HepG2 (cell line): ENCODE results near the gene SH2D2A. TPM values are rescaled to one million over a fixed set of nuclear protein-coding genes. Genes with fewer than 3 reads are reported as not detected.
A peak's percentile ranks its signal among the peaks of the same experiment; 100 is the strongest.

Source experiments
- FOXA3 ChIP-seq: IDR thresholded peaks from 2 replicates; pipeline ENCODE4 v1.6.1; 2016; ENCODE audit warnings: missing genetic modification reagents, missing compliant biosample characterization
- FOXK2 ChIP-seq: fragments of 450-650 bp; IDR thresholded peaks from 2 replicates; pipeline ENCODE4 v1.6.1; 2016
- GATAD1 ChIP-seq: IDR thresholded peaks from 2 replicates; pipeline ENCODE4 v1.6.1; 2016; ENCODE audit warnings: missing genetic modification reagents, missing compliant biosample characterization
- IKZF4 ChIP-seq: sonication (generic); formaldehyde crosslinking; IDR thresholded peaks from 2 replicates; pipeline ENCODE4 v1.5.1; 2020; ENCODE audit warnings: borderline replicate concordance, mild to moderate bottlenecking, low read depth, missing genetic modification reagents; ENCODE audit errors: not compliant biosample characterization
- NAIF1 ChIP-seq: sonication (generic); formaldehyde crosslinking; IDR thresholded peaks from 2 replicates; pipeline ENCODE4 v1.5.0; 2020; ENCODE audit warnings: mild to moderate bottlenecking, missing genetic modification reagents, borderline replicate concordance
- RAD51 ChIP-seq: fragments of 450-650 bp; IDR thresholded peaks from 2 replicates; pipeline ENCODE4 v1.6.1; 2016; ENCODE audit warnings: borderline replicate concordance
- REPIN1 ChIP-seq: sonication (generic); formaldehyde crosslinking; IDR thresholded peaks from 2 replicates; pipeline ENCODE4 v1.8.0; 2022; ENCODE audit warnings: missing genetic modification reagents, low read depth, mild to moderate bottlenecking, borderline replicate concordance
- SCMH1 ChIP-seq: sonication (generic); formaldehyde crosslinking; IDR thresholded peaks from 2 replicates; pipeline ENCODE4 v1.9.0; 2021; ENCODE audit warnings: missing genetic modification reagents, mild to moderate bottlenecking, borderline replicate concordance
- ZNF143 ChIP-seq: sonication (generic); formaldehyde crosslinking; IDR thresholded peaks from 2 replicates; pipeline ENCODE4 v1.4.0; 2020; ENCODE audit warnings: missing genetic modification reagents
- ZNF501 ChIP-seq: sonication (generic); formaldehyde crosslinking; IDR thresholded peaks from 2 replicates; pipeline ENCODE4 v1.5.1; 2020; ENCODE audit warnings: mild to moderate bottlenecking, moderate library complexity, missing genetic modification reagents
- ZNF607 ChIP-seq: sonication (generic); formaldehyde crosslinking; IDR thresholded peaks from 2 replicates; pipeline ENCODE4 v1.5.1; 2020; ENCODE audit warnings: missing genetic modification reagents, mild to moderate bottlenecking, borderline replicate concordance
- ZNF629 ChIP-seq: sonication (generic); formaldehyde crosslinking; conservative IDR thresholded peaks from 2 replicates; pipeline ENCODE4 v1.5.0; 2020; ENCODE audit warnings: missing genetic modification reagents
- ZNF782 ChIP-seq: sonication (generic); formaldehyde crosslinking; IDR thresholded peaks from 2 replicates; pipeline ENCODE4 v1.4.0; 2020; ENCODE audit warnings: missing genetic modification reagents, mild to moderate bottlenecking, borderline replicate concordance
- ZNF850 ChIP-seq: sonication (generic); formaldehyde crosslinking; conservative IDR thresholded peaks from 2 replicates; pipeline ENCODE4 v1.9.0; 2021; ENCODE audit warnings: mild to moderate bottlenecking, missing genetic modification reagents
- polyA plus RNA-seq, 8 experiments: library from polyadenylated mRNA; depleted of rRNA in 3 of 8; stranded (reverse) in 7 of 8; unstranded in 1 of 8; fragments of >200 nt; fragmentation: Illumina TruSeq in 4 of 8; extraction: Trizol in 4 of 8; gene quantifications; 2 replicates each; pipeline versions ENCODE4 v1.2.1 to v1.2.3, GENCODE V29; 2011 to 2016; ENCODE audit warnings: low read depth in 4 of 8, missing spikeins in 1 of 8, mixed read lengths in 1 of 8; ENCODE audit not compliant: insufficient read depth in 1 of 8
- total RNA-seq, 5 experiments: library from RNA; depleted of rRNA; stranded (reverse); fragments of >200 nt; fragmentation: Illumina TruSeq; extraction: Trizol; gene quantifications; 2 replicates each; pipeline ENCODE4 v1.2.3, GENCODE V29; 2016; ENCODE audit warnings: low read depth in 1 of 5
- TF ChIP-seq, protein P1 (sequence below): sonication (generic); formaldehyde crosslinking; IDR thresholded peaks from 2 replicates; pipeline ENCODE4 v1.4.0; 2020; ENCODE audit warnings: missing genetic modification reagents, borderline replicate concordance
- TF ChIP-seq, protein P2 (sequence below): sonication (generic); formaldehyde crosslinking; IDR thresholded peaks from 2 replicates; pipeline ENCODE4 v1.5.0; 2020; ENCODE audit warnings: mild to moderate bottlenecking, missing genetic modification reagents, moderate library complexity
- TF ChIP-seq, protein P3 (sequence below): sonication (generic); formaldehyde crosslinking; IDR thresholded peaks from 2 replicates; pipeline ENCODE4 v1.4.0; 2020; ENCODE audit warnings: mild to moderate bottlenecking, low read depth, missing genetic modification reagents
- TF ChIP-seq, protein P4 (sequence below): sonication (generic); formaldehyde crosslinking; IDR thresholded peaks from 2 replicates; pipeline ENCODE4 v1.5.1; 2020; ENCODE audit warnings: missing genetic modification reagents, mild to moderate bottlenecking, borderline replicate concordance

SH2D2A gene
- total and polyA plus RNA-seq, 2 of the 13 experiments (the other 11 are each of a cell fraction or from before 2014, with no cell fraction given), result 0.57 to 0.73 TPM

DNA sequence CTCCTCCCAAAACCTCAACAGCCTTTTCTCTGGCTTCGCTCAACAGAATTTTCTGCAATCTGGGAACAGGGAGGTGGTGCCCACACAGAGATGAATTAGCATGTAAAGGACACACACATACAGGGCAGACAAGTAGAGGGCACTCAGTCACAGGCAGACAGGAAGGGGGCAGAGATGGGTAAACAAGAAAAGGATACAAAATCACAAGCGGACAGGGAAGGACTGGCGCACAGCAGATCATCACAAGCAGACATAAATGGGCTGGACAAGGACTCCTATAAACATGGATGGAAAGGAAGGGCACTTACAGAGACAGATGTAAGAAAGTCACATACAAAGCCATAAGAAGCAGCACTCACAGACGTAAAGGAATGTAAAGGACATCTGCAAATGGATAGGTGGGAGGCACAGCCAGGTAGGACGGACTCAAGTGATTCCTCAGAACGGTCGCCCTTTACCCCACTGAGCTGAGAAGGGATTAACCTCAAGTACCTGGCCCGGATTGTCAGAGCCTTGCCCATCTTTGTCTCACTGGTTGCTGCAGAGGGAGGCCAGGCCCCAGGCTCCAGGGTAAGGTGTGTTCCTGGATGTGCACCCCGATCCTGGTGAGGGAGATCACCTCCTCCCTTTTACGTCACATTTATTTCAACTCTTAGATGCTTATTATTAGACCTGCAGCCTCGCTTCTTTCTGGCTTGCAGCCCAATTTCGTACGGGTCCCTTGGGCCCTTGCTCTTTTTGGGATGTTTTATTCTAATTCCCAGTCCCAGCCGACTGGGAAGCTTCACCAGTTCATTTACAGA lies 50.1 kb downstream of the SH2D2A start (continued):
- TF ChIP-seq GATAD1 (CRISPR knock-in tag) (no peak), REPIN1 (CRISPR knock-in tag) (no peak; the same call in 1 of the 2 replicates), NAIF1 (CRISPR knock-in tag) (0 out of 2 replicates have a peak, but pooled peaks have one; percentile 21), RAD51 (no peak), IKZF4 (CRISPR knock-in tag) (peak; percentile 16), ZNF629 (CRISPR knock-in tag) (no peak), FOXK2 (peak; percentile 55; the same call in 1 of the 2 replicates), SCMH1 (CRISPR knock-in tag) (no peak), ZNF143 (no peak), ZNF501 (peak; percentile 17; the same call in 1 of the 2 replicates), ZNF850 (CRISPR knock-in tag) (no peak), ZNF782 (CRISPR knock-in tag) (no peak), ZNF607 (0 out of 2 replicates have a peak, but pooled peaks have one; percentile 75), FOXA3 (CRISPR knock-in tag) (0 out of 2 replicates have a peak, but pooled peaks have one; percentile 14)
- TF ChIP-seq, protein P1, sequence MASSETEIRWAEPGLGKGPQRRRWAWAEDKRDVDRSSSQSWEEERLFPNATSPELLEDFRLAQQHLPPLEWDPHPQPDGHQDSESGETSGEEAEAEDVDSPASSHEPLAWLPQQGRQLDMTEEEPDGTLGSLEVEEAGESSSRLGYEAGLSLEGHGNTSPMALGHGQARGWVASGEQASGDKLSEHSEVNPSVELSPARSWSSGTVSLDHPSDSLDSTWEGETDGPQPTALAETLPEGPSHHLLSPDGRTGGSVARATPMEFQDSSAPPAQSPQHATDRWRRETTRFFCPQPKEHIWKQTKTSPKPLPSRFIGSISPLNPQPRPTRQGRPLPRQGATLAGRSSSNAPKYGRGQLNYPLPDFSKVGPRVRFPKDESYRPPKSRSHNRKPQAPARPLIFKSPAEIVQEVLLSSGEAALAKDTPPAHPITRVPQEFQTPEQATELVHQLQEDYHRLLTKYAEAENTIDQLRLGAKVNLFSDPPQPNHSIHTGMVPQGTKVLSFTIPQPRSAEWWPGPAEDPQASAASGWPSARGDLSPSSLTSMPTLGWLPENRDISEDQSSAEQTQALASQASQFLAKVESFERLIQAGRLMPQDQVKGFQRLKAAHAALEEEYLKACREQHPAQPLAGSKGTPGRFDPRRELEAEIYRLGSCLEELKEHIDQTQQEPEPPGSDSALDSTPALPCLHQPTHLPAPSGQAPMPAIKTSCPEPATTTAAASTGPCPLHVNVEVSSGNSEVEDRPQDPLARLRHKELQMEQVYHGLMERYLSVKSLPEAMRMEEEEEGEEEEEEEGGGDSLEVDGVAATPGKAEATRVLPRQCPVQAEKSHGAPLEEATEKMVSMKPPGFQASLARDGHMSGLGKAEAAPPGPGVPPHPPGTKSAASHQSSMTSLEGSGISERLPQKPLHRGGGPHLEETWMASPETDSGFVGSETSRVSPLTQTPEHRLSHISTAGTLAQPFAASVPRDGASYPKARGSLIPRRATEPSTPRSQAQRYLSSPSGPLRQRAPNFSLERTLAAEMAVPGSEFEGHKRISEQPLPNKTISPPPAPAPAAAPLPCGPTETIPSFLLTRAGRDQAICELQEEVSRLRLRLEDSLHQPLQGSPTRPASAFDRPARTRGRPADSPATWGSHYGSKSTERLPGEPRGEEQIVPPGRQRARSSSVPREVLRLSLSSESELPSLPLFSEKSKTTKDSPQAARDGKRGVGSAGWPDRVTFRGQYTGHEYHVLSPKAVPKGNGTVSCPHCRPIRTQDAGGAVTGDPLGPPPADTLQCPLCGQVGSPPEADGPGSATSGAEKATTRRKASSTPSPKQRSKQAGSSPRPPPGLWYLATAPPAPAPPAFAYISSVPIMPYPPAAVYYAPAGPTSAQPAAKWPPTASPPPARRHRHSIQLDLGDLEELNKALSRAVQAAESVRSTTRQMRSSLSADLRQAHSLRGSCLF, result 0 out of 2 replicates have a peak, but pooled peaks have one; percentile 26
- TF ChIP-seq, protein P2, sequence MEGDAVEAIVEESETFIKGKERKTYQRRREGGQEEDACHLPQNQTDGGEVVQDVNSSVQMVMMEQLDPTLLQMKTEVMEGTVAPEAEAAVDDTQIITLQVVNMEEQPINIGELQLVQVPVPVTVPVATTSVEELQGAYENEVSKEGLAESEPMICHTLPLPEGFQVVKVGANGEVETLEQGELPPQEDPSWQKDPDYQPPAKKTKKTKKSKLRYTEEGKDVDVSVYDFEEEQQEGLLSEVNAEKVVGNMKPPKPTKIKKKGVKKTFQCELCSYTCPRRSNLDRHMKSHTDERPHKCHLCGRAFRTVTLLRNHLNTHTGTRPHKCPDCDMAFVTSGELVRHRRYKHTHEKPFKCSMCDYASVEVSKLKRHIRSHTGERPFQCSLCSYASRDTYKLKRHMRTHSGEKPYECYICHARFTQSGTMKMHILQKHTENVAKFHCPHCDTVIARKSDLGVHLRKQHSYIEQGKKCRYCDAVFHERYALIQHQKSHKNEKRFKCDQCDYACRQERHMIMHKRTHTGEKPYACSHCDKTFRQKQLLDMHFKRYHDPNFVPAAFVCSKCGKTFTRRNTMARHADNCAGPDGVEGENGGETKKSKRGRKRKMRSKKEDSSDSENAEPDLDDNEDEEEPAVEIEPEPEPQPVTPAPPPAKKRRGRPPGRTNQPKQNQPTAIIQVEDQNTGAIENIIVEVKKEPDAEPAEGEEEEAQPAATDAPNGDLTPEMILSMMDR, result peak; percentile 30
- TF ChIP-seq, protein P3, sequence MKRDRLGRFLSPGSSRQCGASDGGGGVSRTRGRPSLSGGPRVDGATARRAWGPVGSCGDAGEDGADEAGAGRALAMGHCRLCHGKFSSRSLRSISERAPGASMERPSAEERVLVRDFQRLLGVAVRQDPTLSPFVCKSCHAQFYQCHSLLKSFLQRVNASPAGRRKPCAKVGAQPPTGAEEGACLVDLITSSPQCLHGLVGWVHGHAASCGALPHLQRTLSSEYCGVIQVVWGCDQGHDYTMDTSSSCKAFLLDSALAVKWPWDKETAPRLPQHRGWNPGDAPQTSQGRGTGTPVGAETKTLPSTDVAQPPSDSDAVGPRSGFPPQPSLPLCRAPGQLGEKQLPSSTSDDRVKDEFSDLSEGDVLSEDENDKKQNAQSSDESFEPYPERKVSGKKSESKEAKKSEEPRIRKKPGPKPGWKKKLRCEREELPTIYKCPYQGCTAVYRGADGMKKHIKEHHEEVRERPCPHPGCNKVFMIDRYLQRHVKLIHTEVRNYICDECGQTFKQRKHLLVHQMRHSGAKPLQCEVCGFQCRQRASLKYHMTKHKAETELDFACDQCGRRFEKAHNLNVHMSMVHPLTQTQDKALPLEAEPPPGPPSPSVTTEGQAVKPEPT (CRISPR knock-in tag), result no peak
- TF ChIP-seq, protein P4, sequence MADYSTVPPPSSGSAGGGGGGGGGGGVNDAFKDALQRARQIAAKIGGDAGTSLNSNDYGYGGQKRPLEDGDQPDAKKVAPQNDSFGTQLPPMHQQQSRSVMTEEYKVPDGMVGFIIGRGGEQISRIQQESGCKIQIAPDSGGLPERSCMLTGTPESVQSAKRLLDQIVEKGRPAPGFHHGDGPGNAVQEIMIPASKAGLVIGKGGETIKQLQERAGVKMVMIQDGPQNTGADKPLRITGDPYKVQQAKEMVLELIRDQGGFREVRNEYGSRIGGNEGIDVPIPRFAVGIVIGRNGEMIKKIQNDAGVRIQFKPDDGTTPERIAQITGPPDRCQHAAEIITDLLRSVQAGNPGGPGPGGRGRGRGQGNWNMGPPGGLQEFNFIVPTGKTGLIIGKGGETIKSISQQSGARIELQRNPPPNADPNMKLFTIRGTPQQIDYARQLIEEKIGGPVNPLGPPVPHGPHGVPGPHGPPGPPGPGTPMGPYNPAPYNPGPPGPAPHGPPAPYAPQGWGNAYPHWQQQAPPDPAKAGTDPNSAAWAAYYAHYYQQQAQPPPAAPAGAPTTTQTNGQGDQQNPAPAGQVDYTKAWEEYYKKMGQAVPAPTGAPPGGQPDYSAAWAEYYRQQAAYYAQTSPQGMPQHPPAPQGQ (CRISPR knock-in tag), result no peak
